Measurements from ENCODE around the gene YWHAQ. TPM values are rescaled to one million over a fixed set of nuclear protein-coding genes. Genes with fewer than 3 reads are reported as not detected.

Gene YWHAQ
- total RNA-seq, 1 donor from 2014 or later = 164 TPM

GRCh38 chr2:9660154-9660553 is 29.4 kb upstream of the YWHAQ start:
- CTCF ChIA-PET = no interaction called here
- Mint-ChIP-seq H3K27me3 (no peaks in the 10 kb centered on the region), H3K27ac (no peak overlapping the region), H3K9me3 (no peaks in the 10 kb centered on the region), H3K4me3 (no peak overlapping the region), H3K4me1 (no peaks in the 10 kb centered on the region), H3K36me3 (ENCODE audit: low read depth) (no peaks in the 10 kb centered on the region)
- ATAC-seq (ENCODE audit: low read depth) = no peak
- no peak for TF ChIP-seq CTCF (IDR thresholded peaks at IDR 0.05)
- no peak for DNase-seq
- intact Hi-C loops (cut with micrococcal nuclease) = no loop called here
- POLR2A ChIA-PET = no interaction called here

- no peaks in the 10 kb centered on the region for H3K9me3 Mint-ChIP-seq
- intact Hi-C loops (cut with micrococcal nuclease) = no loop called here
- ChIA-PET POLR2A (no interaction called here), CTCF (no interaction called here)
- H3K4me1 Mint-ChIP-seq = no peaks in the 10 kb centered on the region
- no peak for TF ChIP-seq CTCF (IDR thresholded peaks at IDR 0.05)
- no peak overlapping the region for H3K27ac Mint-ChIP-seq
- H3K36me3 Mint-ChIP-seq (ENCODE audit: low read depth) = no peaks in the 10 kb centered on the region
- no peaks in the 10 kb centered on the region for H3K27me3 Mint-ChIP-seq
- no peak overlapping the region for H3K4me3 Mint-ChIP-seq
- DNase-seq (no peak), ATAC-seq (ENCODE audit: low read depth) (no peak)
Observed at GRCh38 chr2:9658972-9659371, 28.2 kb upstream of the YWHAQ start.

GRCh38 chr2:9657731-9658130 is 26.9 kb upstream of the YWHAQ start:
- ChIA-PET CTCF (no interaction called here), POLR2A (interaction anchor here (0.7 kb wide), 1 partner anchor 12 kb away, joined by 3 read pairs; no protein-coding TSS in a partner anchor)
- DNase-seq (no peak), ATAC-seq (ENCODE audit: low read depth) (no peak)
- no peaks in the 10 kb centered on the region for H3K9me3 Mint-ChIP-seq
- no peak overlapping the region for H3K27ac Mint-ChIP-seq
- H3K4me3 Mint-ChIP-seq = no peak overlapping the region
- H3K36me3 Mint-ChIP-seq (ENCODE audit: low read depth) = no peaks in the 10 kb centered on the region
- no peak for TF ChIP-seq CTCF (IDR thresholded peaks at IDR 0.05)
- H3K4me1 Mint-ChIP-seq = peaks cover 5% of the 10 kb centered on the region
- intact Hi-C loops (cut with micrococcal nuclease) = no loop called here
- no peaks in the 10 kb centered on the region for H3K27me3 Mint-ChIP-seq

- TF ChIP-seq CTCF (IDR thresholded peaks at IDR 0.05) = no peak
- H3K4me1 Mint-ChIP-seq = peaks cover 7% of the 10 kb centered on the region
- CTCF ChIA-PET = no interaction called here
- no peak overlapping the region for H3K4me3 Mint-ChIP-seq
- POLR2A ChIA-PET = interaction anchor here (0.6 kb wide), 1 partner anchor 81 kb away, joined by 6 read pairs; no protein-coding TSS in a partner anchor
- intact Hi-C loops (cut with micrococcal nuclease) = no loop called here
- no peak for ATAC-seq (ENCODE audit: low read depth)
- no peaks in the 10 kb centered on the region for H3K36me3 Mint-ChIP-seq (ENCODE audit: low read depth)
- H3K9me3 Mint-ChIP-seq = no peaks in the 10 kb centered on the region
- H3K27me3 Mint-ChIP-seq = no peaks in the 10 kb centered on the region
- DNase-seq = no peak
- H3K27ac Mint-ChIP-seq = no peak overlapping the region
Observed at GRCh38 chr2:9657083-9657482, 26.3 kb upstream of the YWHAQ start.

- Mint-ChIP-seq H3K4me3 (no peak overlapping the region), H3K36me3 (ENCODE audit: low read depth) (no peaks in the 10 kb centered on the region), H3K4me1 (peaks cover 7% of the 10 kb centered on the region), H3K27me3 (peaks cover under 1% of the 10 kb centered on the region), H3K27ac (no peak overlapping the region), H3K9me3 (no peaks in the 10 kb centered on the region)
- TF ChIP-seq CTCF (IDR thresholded peaks at IDR 0.05) = no peak
- intact Hi-C loops (cut with micrococcal nuclease) = no loop called here
- ChIA-PET CTCF (no interaction called here), POLR2A (no interaction called here)
- DNase-seq = no peak
- no peak for ATAC-seq (ENCODE audit: low read depth)
Observed at GRCh38 chr2:9656270-9656766, 25.5 kb upstream of the YWHAQ start.

All from activated B cell treated with CpG ODN at 0.5 μM for 24 hours (primary cell).